Measurements from ENCODE around the gene HSDL1. TPM values are rescaled to one million over a fixed set of nuclear protein-coding genes. Genes with fewer than 3 reads are reported as not detected.
"Not testable (repeated sequence)": the region's sequence is repeated elsewhere in the genome, so short reads cannot be mapped to it uniquely, and the experiment has no call there.

The HSDL1 gene
- total RNA-seq, 1 donor from 2014 or later = 33.5 TPM

DNA sequence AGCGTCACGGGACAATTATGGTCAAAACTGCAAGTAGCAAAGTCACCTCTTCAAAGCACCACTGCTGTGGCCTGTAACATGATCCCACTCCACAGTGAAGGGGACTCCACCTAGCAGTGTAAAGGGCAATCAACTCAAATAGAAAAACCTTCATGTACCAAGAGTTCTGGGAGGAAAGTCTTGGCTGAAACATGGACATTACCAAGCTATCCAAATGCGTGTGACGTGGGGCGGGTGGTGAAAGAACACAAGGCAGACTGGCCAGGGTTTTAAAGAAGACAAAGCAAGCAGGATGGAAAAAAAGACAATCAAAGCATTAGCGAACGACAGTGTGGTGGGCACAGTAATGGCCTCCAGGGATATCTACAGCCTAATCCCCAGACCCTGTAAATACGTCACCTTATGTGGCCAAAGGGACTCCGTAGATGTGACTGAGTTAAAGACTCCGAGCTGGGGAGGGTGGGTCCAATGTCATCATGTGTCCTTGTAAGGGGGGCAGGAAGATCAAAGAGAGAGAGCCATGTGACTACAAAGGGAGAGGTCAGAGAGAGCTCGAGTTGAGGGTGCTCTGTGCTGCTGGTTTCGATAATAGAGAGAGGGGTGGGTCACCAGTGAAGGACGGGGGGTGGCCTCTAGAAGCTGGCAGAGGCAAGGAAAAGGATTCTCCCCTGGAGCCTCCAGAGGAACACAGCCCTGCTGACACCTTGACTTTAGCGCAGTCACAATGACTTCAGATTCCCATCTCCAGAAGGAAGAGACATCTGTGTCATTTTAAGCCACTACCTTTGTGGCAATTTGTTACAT, 6.0 kb downstream of the HSDL1 start:
- DNase-seq (ENCODE audit: low read depth in 2 of 2) = peak; percentile 37 to 74

DNA sequence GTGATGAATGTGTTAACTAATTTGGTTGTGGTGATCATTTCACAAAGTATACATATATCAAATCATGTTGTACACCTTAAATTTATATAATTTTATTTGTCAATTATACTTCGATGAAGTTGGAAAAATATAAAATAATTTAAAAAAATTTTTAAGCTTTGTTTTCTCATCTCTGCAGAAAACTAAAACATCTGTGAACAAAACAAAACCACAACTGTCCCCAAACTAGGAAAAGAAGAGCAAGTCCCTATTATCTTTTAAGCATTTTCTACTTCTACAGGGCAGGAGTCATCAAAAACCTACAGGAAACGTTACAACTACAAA, 6.5 kb downstream of the HSDL1 start:
- DNase-seq (ENCODE audit: low read depth in 2 of 2) = no peak

DNA sequence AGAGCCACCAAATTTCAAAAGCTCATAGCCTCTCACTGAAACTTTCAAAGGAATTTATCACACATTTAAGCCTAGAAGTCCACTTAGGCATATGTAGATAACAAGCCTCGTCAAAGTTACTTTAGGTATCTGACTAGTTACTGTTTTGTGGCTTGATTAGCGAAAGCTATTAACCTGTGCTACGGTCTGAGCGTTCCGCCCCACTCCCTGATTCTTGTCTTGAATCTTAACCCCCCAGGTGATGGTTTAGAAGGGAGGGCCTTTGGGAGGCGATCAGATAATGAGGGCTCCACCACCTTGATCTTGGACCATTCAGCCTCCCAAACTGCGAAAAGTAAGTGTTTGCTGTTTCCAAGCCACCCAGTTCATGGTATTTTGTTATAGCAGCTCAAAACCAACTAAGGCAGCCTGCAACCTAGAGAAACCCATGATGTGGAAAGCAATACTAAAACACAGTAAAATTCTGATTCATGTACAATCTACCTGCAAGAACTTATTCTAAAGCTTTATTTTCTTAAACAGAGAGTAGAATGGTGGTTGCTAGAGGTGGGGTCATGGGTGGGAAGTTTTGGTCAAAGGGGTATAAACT, 7.1 kb downstream of the HSDL1 start:
- no peak for DNase-seq (ENCODE audit: low read depth in 2 of 2)

DNA sequence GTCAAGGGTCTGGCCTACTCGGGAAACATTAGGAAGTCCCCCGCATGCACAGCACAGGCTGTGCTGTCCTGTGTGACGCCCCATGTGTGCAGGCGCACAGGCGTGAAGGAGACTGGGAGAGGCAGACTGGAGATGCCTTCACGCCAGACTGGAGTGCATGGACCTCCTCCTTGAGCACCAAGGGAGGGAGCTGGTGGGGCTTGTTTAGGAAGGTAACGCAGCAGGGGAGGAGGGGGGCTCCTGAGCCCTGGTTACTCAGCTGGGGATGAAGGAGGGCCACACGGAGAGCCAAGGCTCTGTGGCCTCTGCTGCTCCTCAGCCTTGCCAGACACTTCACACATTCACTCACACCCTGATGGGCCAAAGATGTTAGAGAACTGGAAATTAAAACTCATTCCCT, 7.7 kb downstream of the HSDL1 start:
- no peak for DNase-seq (ENCODE audit: low read depth in 2 of 2)

DNA sequence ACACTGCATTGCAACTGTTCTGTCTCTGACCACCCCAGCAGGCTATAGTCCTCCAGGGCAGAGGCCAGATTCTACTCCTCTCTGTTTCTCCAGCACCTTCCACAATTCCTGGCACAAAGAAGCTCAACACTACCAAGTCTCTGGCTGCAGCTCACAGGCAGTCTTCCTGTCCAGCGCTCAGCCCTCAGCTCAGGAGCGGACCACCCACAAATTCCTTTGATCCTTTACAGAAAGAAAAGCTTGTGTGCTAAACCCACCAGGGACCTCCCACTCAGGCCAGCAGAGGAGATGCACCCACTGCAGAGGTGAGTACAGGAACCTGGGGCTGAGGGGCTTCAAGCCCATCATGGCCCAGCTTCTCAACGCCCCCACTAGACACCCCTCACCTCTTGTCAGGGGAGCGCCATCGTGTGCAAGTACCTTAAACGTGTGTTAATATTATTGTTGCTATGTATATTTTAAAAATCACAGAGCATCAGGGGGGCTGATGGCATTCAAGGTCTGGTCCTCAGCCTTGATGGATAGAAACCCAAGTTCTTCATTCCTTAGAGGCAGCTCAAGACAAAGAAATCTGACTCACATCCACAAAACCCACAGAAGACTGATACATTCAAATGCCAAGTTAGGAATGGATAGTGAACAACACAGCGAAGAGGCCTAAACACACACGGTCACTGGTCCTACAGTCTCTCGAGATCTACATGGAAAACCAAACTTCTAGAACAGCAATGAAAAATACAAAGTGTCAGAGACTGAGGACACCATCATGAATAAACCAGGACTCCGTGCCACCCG, 8.4 kb downstream of the HSDL1 start:
- no peak for DNase-seq (ENCODE audit: low read depth in 2 of 2)

DNA sequence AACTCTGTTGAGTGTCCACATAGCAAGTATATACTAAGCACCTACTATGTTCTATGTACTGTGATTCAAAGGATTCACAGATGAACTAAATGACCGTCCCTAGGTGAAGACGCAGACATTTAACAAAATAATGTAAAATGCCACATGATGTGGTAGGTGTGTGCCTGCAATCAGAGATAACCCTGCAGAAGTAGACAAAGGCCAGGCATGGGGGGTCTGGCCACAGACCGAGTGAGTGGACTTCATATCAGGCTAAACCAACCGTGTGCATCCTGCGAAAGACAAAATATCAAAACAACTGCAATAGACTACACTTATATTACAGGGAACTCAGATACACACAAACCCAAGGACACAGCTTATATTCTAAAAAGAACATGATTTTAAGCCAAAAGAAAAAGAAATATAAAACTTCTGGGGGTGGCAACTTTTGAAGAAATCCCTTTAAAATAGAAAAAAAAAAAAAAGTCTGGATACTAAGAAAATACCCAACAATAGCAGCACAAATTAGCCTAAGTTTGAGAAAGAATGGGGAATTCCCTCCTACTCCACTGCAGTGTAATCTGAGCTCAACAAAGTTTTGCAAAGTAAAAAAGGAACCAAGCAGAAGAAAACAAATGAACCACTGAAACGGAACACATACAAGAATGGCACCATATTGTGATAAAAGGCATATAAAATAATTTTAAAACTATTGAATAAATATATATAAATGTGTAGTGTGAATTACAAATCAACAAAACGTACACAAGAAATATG, 12.3 kb downstream of the HSDL1 start:
- DNase-seq (ENCODE audit: low read depth in 2 of 2) = no peak

DNA sequence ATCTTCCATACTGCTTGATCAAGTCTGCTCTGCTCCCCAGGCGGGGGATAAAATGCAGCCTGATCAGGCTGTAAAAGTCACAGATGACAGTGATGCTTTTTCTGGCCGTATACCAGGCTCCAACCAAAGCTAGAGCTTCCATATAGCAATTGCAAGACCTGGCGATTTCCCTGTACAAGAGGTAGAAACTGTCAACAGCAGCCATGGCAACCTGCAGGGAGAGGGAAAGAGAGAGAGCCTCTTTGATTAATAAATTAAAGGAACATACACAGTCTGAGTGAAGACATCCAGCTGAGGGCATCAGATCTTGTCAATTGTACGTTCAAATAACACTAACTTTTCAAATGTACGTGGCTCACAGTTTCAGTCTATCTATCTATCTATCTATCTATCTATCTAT, 13.9 kb downstream of the HSDL1 start:
- DNase-seq (ENCODE audit: low read depth in 2 of 2) = no peak

DNA sequence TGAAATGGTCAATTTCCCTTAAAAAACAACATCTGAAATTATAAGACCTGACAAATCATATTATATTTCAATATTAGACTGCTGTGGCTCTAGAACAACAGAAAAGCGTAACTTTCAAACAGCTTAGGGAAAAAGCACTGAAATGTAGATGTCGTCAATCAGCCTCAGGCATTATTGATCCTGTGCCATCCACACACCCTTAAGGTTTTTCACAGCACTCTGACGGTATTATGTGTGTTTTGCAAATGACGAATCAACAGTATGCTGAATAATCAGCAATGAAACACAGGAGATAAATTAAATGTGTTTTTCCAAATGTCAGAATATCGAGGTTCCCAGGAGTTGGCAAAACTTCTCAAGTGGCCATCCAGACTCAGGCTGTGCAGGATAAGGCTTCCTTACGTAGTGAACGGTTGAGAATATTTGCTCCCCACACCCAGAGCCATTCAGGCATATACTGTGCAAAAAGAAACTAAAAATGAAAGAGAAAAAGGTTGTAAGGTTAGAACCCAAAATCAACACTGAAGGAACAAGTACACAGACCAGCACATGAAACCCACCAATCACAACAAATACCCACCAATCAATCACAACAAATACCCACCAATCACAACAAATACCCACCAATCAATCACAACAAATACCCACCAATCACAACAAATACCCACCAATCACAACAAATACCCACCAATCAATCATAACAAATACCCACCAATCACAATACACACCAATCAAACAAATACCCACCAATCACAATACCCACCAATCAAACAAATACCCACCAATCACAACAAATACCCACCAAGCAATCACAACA, 20.5 kb downstream of the HSDL1 start:
- no peak for DNase-seq (ENCODE audit: low read depth in 2 of 2)

DNA sequence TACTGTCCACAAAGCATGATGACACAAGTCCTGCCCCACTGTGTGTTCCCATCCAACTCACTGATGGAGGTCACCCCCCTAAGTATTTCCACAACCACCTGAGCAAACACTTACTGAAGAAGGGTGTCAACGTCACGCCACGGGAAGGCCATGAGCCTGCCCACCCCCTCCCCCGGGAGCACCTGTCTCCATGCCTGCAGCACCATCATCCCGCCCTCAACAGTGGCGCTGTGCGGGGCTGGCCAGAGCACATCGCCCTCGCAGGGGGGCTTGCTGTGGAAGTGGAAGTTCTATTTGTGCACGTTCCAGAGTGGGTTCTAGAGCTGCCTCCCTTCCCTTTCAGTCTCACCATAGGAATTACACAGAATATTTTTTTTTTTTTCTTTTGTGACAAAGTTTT, 24.0 kb downstream of the HSDL1 start:
- no peak for DNase-seq (ENCODE audit: low read depth in 2 of 2)

DNA sequence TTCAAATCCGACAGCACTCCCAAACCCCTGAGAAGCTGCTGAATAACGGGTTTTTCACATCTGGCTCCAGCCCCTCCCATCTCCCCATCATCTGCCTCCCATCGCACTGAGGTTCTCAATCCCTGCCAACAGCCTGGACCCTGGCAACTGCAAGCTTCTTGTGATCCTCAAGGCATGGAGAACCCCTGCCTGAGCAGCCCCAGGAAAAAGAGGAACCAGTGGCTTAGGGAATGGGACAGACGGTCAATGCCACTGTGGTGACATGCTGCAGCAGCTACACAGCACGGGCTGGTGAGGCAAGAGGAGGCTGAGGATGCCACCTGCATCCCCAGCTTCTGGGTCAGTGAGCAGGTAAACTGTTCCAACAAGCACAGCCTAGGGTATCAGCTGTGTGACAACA, 25.0 kb downstream of the HSDL1 start:
- DNase-seq (ENCODE audit: low read depth in 2 of 2) = no peak

DNA sequence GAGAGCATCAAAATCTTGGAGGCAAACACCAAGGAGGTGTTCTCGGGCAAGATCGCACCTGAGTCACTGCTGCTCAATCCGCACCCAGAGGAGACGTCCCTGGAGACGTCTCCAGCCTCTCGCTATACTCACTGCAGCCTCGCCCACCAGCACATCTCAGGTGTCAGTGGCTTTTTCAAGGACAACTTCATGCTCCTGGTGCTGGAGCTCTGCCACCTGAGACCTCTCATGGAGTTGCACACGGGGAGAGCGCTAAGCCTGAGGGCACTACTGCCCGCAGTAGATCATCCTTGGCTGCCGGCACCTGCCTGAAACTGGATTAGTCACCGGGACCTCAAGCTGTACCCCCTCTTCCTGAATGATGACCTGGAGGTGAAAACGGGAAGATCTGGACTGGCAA, 25.6 kb downstream of the HSDL1 start:
- DNase-seq (ENCODE audit: low read depth in 2 of 2) = no peak

DNA sequence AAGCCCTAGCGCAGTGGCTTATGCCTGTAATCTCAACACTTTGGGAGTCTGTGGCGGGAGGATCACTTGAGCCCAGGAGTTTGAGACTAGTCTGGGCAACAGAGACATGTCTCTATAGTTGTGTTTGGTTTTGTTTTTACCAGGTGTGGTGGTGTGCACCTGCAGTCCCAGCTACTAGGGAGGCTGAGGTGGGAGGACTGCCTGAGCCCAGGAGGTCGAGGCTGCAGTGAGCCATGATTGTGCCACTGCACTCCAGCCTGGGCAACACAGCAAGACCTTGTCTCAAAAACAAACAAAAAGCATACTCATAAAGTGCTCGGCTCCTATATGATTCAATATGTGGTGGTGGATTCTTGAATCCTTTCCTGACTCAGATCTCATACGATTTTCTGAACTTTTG, 26.7 kb downstream of the HSDL1 start:
- not testable (repeated sequence) for DNase-seq (ENCODE audit: low read depth in 2 of 2)

DNA sequence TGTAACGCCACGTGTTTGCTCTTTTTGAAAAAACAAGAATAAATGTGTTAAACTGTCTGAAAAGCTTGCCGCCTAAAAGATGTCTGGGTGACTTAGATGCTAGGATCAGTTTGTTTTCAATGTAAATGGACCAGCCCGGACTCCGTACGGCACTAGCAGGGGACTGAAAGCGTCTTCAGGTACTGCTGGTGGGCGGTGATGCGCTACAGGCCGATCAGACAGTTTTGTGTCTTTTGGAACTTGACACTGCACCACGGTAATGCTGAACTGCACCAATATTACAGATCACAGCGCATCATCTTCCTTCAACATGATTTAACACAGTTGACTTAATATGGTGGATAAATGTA, 27.5 kb downstream of the HSDL1 start:
- DNase-seq (ENCODE audit: low read depth in 2 of 2) = no peak

DNA sequence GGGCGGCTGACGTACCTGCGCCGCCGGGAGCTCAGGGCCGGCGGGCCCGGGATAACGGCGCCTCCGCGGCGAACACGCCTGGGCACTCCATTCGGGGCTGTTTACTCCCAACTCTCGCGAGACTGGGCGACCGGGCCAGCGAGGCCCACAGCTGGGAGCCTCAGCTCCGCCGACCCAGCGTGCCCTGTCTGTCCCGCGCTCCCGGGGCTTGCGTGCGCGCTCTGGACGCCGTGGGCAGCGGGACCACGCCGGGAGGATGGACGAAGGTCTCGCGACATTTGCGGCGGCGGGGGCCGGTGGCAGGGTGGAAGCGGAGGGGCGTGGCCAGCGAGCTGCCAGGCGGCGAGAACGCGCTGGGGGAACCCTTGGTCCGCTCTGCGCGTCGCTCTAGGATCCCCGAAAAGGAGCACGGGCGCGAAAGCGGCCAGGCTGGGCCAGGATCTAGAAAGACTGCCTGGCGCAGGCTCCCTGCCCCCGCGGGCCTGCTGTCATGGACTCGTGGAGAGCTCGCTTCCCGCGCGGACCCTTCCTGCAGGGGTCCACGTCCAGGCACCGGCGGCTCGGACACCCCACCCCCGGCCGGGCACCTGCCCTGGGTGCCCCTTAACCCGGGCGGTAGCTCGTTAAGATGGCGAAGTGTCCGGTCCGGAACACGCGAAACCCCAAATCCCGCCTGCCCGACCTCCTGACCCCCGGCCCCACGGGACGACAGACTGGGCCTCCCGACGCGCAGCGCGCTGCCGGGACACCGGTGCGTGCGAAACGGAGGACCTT, 28.1 kb downstream of the HSDL1 start, which contains the start of gene MBTPS1:
MBTPS1 (minus strand) TSS at position 223 of the 774 bp plus-strand sequence. CDS start 15,159 bp downstream, outside the sequence.
- peak; percentile 98 to 99 for DNase-seq (ENCODE audit: low read depth in 2 of 2)

DNA sequence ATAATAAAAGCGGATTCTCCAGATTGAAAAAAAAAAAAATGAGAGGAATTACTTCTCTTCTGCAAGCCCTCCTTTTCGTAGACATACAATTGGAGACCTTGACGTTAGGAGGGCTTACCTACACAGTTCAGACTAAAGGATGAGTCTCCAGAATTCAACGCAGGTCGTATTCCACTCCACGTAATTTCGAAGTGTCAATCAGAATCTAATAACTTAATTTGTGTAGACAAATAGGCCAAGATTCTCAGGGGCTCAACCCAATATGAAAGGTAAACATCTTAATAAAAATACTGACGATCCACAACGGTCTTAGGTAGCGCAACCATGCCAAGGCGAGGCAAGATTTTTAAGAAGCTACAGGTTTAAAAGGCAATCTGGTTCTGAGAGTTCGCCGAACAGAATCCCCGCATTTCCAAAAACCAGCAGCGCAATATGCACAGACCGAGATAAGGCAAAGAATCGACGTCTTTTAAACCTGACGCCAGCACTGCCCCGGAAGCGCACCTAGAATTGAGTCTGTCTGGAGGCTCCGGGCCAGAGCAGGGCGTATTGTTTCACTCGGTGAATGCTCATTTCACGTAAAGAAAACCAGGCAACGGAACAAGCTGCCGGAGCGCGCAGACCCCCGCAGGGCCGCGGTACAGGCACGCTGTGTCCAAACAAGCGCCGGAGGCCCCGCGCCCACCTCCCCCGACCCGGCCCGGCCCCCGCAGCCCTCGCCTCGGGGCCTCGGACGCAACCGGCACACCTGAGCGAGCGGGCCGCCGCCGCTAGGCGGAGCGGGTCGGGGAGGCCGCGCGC, 28.9 kb downstream of the HSDL1 start:
- DNase-seq (ENCODE audit: low read depth in 2 of 2) = peak; percentile 14 to 46

DNA sequence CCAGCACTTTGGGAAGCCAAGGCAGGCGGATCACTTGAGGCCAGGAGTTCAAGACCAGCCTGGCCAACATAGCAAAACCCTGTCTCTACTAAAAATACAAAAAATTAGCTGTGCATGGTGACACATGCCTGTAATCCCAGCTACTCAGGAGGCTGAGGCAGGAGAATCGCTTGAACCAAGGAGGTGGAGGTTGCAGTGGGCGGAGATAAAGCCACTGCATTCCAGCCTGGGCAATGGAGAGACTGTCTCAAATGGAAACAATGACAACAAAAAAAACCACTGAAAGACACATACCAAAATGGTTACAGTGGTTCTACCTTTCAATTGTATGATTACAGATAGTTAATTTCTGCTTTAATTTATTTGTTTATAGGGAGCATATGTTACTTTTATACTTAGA, 33.0 kb downstream of the HSDL1 start:
- DNase-seq (ENCODE audit: low read depth in 2 of 2) = not testable (repeated sequence)

DNA sequence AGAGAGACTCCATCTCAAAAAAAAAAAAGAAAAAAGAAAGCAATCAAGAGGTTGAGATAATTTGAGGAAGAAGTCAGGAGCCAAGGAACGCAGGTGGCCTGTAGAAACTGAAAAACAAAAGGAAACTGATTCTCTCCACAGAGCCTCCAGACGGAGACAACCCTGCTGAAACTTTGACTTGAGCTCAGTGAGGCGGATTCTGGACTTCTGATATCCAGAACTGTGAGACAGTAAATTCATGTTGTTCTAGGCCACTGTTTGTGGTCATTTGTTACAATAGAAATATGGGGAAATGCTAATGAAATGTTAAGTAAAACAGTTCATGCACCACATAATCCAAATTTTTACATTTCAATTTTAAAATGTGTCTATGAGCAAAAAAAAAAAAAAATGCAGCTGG, 33.5 kb downstream of the HSDL1 start:
- DNase-seq (ENCODE audit: low read depth in 2 of 2) = no peak

DNA sequence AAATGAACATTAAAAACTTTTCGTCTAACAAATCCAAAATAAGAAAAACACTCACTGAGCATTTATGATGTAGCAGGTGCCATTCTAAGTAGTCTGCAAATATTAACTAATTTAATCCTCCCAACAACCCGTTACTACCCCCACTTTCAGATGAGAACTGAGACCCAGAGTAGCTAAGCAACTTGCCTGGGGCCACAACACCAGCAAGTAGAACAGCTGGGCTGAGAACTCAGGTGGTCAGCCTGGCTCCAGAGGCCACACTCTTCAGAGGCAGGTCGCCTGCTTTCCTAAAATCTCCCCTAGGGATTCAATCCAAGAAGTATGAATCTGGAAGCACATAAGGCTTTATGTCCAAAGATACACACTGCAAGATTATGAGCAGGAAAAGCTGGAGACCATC, 34.5 kb downstream of the HSDL1 start:
- DNase-seq (ENCODE audit: low read depth in 2 of 2) = no peak

DNA sequence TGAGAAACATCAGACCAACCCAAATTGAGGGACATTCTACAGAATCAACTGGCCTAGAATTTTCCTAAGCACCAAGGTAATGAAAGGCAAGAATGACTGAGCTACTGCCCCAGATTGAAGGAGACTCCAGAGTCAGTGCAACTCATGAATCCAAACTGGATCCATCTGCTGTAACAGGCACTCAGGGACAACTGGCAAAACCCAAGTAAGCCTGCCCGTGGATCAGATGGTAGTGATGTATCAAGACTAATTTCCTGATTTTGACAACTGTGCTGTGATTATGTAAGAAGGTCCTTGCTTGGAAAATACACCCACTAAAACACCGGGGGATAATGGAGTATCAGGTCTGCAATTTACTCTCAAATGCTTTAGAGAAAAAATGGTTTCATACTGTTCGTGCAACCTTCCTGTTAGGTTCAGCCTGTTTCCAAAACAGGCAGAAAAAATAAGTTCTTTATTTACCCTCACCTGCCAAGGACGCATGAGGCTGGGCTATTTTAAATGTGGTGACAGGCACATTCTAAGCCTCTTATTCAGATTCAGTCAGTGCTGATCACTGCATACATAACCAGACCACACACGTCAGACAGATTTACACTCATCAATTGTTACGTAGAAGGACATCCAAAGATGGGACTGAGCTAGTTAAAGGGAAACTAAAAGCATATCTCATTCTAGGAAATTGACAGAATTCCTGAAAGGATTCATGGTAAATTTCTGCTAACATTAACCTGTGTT, 35.2 kb downstream of the HSDL1 start:
- peak in 1 of 2 donors; percentile 23 for DNase-seq (ENCODE audit: low read depth in 2 of 2)

Measured in lung microvascular endothelial cell (primary cell).